HUES64 (cell line): ENCODE measurements around the gene MARVELD1.

Experiments used
- H3K27ac ChIP-seq: 2 replicates; pipeline ENCODE4 v1.7.0; 2013; ENCODE audit warnings: low read depth, low read length, inconsistent platforms
- H3K27me3 ChIP-seq: 2 replicates; pipeline ENCODE4 v1.6.1; 2013; ENCODE audit warnings: mild to moderate bottlenecking, low read length; ENCODE audit not compliant: insufficient read depth
- H3K36me3 ChIP-seq: 2 replicates; pipeline ENCODE4 v1.6.1; 2013; ENCODE audit warnings: mild to moderate bottlenecking, low read length; ENCODE audit not compliant: insufficient read depth
- H3K4me1 ChIP-seq: 2 replicates; pipeline ENCODE4 v1.6.1; 2013; ENCODE audit warnings: mild to moderate bottlenecking, low read length, moderate library complexity; ENCODE audit not compliant: insufficient read depth
- H3K4me3 ChIP-seq: 2 replicates; pipeline ENCODE4 v1.5.1; 2013; ENCODE audit warnings: mild to moderate bottlenecking, low read length, moderate library complexity
- H3K9ac ChIP-seq: 2 replicates; pipeline ENCODE4 v1.6.1; 2013; ENCODE audit warnings: mild to moderate bottlenecking, low read depth, low read length
- H3K9me3 ChIP-seq: 2 replicates; pipeline ENCODE4 v1.6.1; 2013; ENCODE audit warnings: low read depth, low read length; ENCODE audit not compliant: insufficient read depth
- WGBS: fragments of 150-250, 120-280 bp; methylation state at CpG from one replicate; pipeline ENCODE4 v1.1.7; 2013; ENCODE audit warnings: missing lambda C conversion rate; 5-methylcytosine and 5-hydroxymethylcytosine counted together

MARVELD1 gene

GRCh38 chr10:97760461-97761257, 47.1 kb downstream of the MARVELD1 start:
- no peaks in the 10 kb centered on the region for H3K27me3 ChIP-seq
- 91% methylated on average over 11 of the region's 11 CpGs for WGBS
- peaks cover 15% of the 10 kb centered on the region for H3K4me1 ChIP-seq
- H3K4me3 ChIP-seq = no peak overlapping the region
- peaks cover 28% of the 10 kb centered on the region for H3K36me3 ChIP-seq
- H3K9ac ChIP-seq = no peak overlapping the region
- H3K27ac ChIP-seq = no peak overlapping the region
- no peaks in the 10 kb centered on the region for H3K9me3 ChIP-seq

- Histone ChIP-seq H3K27me3 (no peaks in the 10 kb centered on the region), H3K9ac (no peak overlapping the region), H3K9me3 (no peaks in the 10 kb centered on the region), H3K4me3 (no peak overlapping the region), H3K36me3 (peaks cover 21% of the 10 kb centered on the region), H3K27ac (no peak overlapping the region), H3K4me1 (peaks cover 15% of the 10 kb centered on the region)
- WGBS = 97% methylated on average over 8 of the region's 8 CpGs
Measured at GRCh38 chr10:97761331-97761865, 47.9 kb downstream of the MARVELD1 start.

GRCh38 chr10:97762056-97762455, 48.5 kb downstream of the MARVELD1 start:
- H3K36me3 ChIP-seq = peaks cover 20% of the 10 kb centered on the region
- H3K4me1 ChIP-seq = peaks cover 15% of the 10 kb centered on the region
- H3K27me3 ChIP-seq = no peaks in the 10 kb centered on the region
- H3K9me3 ChIP-seq = no peaks in the 10 kb centered on the region
- WGBS = 96% methylated on average over 10 of the region's 10 CpGs
- H3K27ac ChIP-seq = no peak overlapping the region
- no peak overlapping the region for H3K9ac ChIP-seq
- H3K4me3 ChIP-seq = no peak overlapping the region

- H3K36me3 ChIP-seq = peaks cover 13% of the 10 kb centered on the region
- H3K9me3 ChIP-seq = no peaks in the 10 kb centered on the region
- H3K27me3 ChIP-seq = no peaks in the 10 kb centered on the region
- H3K4me3 ChIP-seq = no peak overlapping the region
- WGBS = 54% methylated on average over 5 of the region's 5 CpGs
- no peak overlapping the region for H3K9ac ChIP-seq
- peaks cover 15% of the 10 kb centered on the region for H3K4me1 ChIP-seq
- H3K27ac ChIP-seq = 0 out of 2 replicates have a peak overlapping the region, but pooled peaks have one; percentile 9
Measured at GRCh38 chr10:97762816-97763215, 49.3 kb downstream of the MARVELD1 start.

GRCh38 chr10:97763411-97763810, 49.9 kb downstream of the MARVELD1 start:
- H3K36me3 ChIP-seq = peaks cover 12% of the 10 kb centered on the region
- H3K9me3 ChIP-seq = no peaks in the 10 kb centered on the region
- 92% methylated on average over 2 of the region's 2 CpGs for WGBS
- H3K4me3 ChIP-seq = no peak overlapping the region
- H3K4me1 ChIP-seq = peaks cover 15% of the 10 kb centered on the region
- H3K27me3 ChIP-seq = no peaks in the 10 kb centered on the region
- H3K9ac ChIP-seq = no peak overlapping the region
- H3K27ac ChIP-seq = peak overlapping the region; percentile 9; the same call in 1 of the 2 replicates

GRCh38 chr10:97763947-97764346, 50.4 kb downstream of the MARVELD1 start:
- Histone ChIP-seq H3K27me3 (peaks cover under 1% of the 10 kb centered on the region; the same call in 1 of the 2 replicates), H3K4me1 (peaks cover 15% of the 10 kb centered on the region), H3K36me3 (peaks cover 12% of the 10 kb centered on the region), H3K9me3 (no peaks in the 10 kb centered on the region), H3K27ac (no peak overlapping the region), H3K4me3 (no peak overlapping the region), H3K9ac (no peak overlapping the region)
- WGBS = 95% methylated on average over 3 of the region's 3 CpGs

- WGBS = 86% methylated on average over 5 of the region's 7 CpGs
- Histone ChIP-seq H3K27me3 (peaks cover 6% of the 10 kb centered on the region), H3K9me3 (no peaks in the 10 kb centered on the region), H3K9ac (no peak overlapping the region), H3K4me3 (no peak overlapping the region), H3K27ac (no peak overlapping the region), H3K4me1 (peaks cover 15% of the 10 kb centered on the region), H3K36me3 (peaks cover 12% of the 10 kb centered on the region)
Measured at GRCh38 chr10:97764519-97764931, 51.0 kb downstream of the MARVELD1 start.

- no peak overlapping the region for H3K9ac ChIP-seq
- H3K4me1 ChIP-seq = peaks cover 15% of the 10 kb centered on the region
- no peak overlapping the region for H3K27ac ChIP-seq
- H3K9me3 ChIP-seq = no peaks in the 10 kb centered on the region
- H3K27me3 ChIP-seq = peaks cover 13% of the 10 kb centered on the region
- WGBS = 95% methylated on average over 15 of the region's 15 CpGs
- no peak overlapping the region for H3K4me3 ChIP-seq
- H3K36me3 ChIP-seq = peaks cover 5% of the 10 kb centered on the region
Measured at GRCh38 chr10:97765201-97765600, 51.7 kb downstream of the MARVELD1 start.

- 92% methylated on average over 13 of the region's 13 CpGs for WGBS
- no peaks in the 10 kb centered on the region for H3K9me3 ChIP-seq
Measured at GRCh38 chr10:97766106-97766810, 52.7 kb downstream of the MARVELD1 start.

GRCh38 chr10:97766996-97767924, 53.7 kb downstream of the MARVELD1 start:
- WGBS = 93% methylated on average over 22 of the region's 22 CpGs
- Histone ChIP-seq H3K9ac (no peak overlapping the region), H3K4me3 (no peak overlapping the region), H3K27me3 (peaks cover 32% of the 10 kb centered on the region), H3K36me3 (no peaks in the 10 kb centered on the region), H3K4me1 (peaks cover 20% of the 10 kb centered on the region), H3K9me3 (no peaks in the 10 kb centered on the region), H3K27ac (no peak overlapping the region)

More at GRCh38 chr10:97766106-97766810, 52.7 kb downstream of the MARVELD1 start:
- Histone ChIP-seq H3K27ac (no peak overlapping the region), H3K27me3 (peaks cover 24% of the 10 kb centered on the region), H3K4me3 (no peak overlapping the region), H3K4me1 (peaks cover 20% of the 10 kb centered on the region), H3K9ac (no peak overlapping the region), H3K36me3 (no peaks in the 10 kb centered on the region)
